GM18951 (cell line): ENCODE measurements around the gene MED16.

ENCODE experiments used
- POLR2A ChIP-seq: IDR thresholded peaks from 4 replicates; pipeline ENCODE4 v1.6.1; 2011; ENCODE audit warnings: mild to moderate bottlenecking; ENCODE audit not compliant: insufficient read length, insufficient read depth; ENCODE audit errors: extremely low read depth
- in situ Hi-C: fragments of 300-500 bp; cut with MboI; formaldehyde crosslinking; loops from one replicate; pipeline ENCODE4 v1.12.0; 2022; ENCODE audit warnings: low sequenced_read_pairs, mixed read lengths, inconsistent platforms; ENCODE audit not compliant: unreplicated experiment

Gene MED16

DNA sequence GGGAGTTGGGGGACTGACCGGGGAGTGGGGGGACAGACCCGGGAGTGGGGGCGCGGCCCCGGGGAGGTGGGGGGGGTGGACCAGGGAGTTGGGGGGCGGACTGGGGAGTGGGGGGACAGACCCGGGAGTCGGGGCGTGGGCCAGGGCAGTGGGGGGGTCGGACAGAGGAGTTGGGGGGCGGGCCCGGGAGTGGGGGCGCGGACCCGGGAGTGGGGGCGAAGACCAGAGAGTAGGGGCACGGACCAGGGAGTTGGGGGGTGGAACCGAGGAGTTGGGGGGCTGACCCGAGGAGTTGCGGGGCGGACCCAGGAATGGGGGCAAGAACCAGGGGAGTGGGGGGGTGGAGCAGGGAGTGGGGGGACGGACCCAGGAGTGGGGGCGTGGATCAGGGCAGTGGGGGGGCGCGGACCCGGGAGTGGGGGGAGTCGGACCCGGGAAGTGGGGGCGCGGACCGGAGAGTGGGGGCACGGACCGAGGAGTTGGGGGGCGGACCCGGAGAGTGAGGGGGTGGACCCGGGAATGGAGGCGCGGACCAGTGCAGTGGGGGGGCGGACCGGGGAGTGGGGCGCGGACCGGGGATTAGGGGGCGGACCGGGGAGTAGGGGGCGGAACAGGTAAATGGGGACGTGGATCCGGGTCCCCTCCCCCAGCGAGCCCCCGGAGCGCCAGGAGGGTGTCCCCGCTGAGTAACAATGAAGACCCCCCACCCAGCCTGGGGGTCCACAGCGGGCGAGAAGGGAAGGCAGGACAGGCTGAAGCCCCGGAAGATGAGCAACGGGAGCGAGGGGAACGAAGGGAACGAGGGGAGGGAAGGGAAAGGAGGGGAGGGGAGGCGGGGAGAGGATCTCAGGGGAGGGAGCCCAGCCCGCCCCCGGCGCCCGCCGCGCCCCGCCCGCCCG is 19.4 kb upstream of the MED16 start:
- no peak for TF ChIP-seq POLR2A
- in situ Hi-C loops = loop anchor here (10.0 kb wide), 1 partner anchor 48 kb away; no protein-coding TSS in a partner anchor

DNA sequence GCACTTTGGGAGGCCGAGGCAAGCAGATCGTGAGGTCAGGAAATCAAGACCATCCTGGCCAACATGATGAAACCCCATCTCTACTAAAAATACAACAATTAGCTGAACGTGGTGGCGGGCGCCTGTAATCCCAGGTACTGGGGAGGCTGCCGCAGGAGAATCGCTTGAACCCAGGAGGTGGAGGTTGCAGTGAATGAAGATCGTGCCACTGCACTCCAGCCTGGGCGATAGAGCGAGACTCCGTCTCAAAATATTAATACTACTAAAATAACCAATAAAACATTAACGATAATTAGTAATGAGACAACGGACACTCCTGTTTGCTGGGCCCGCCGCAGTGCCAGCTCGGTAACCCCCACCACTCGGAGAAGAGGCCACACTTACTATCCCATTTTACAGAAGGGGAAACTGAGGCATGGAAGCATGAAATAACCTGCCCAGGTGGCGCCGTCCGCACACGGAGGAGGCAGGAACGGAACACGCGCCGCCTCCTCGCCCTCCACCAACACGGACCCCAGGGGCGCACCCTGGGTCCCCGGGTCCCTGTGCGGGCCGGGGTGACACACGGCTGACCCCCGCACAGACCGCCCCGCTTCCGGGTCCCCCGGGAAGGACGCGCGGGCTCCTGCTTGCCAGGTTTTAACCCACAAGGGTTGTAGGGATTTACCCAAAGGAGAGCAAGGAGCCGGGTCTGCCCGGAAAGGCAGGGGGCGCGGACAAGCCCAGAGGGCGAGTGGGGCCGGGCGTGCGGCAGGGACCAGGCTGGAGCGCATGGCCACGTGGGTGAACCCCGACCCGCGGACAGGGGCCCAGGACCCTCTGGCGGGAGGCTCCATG is 18.4 kb upstream of the MED16 start:
- in situ Hi-C loops = loop anchor here (10.0 kb wide), 1 partner anchor 47 kb away; no protein-coding TSS in a partner anchor
- no peak for TF ChIP-seq POLR2A

DNA sequence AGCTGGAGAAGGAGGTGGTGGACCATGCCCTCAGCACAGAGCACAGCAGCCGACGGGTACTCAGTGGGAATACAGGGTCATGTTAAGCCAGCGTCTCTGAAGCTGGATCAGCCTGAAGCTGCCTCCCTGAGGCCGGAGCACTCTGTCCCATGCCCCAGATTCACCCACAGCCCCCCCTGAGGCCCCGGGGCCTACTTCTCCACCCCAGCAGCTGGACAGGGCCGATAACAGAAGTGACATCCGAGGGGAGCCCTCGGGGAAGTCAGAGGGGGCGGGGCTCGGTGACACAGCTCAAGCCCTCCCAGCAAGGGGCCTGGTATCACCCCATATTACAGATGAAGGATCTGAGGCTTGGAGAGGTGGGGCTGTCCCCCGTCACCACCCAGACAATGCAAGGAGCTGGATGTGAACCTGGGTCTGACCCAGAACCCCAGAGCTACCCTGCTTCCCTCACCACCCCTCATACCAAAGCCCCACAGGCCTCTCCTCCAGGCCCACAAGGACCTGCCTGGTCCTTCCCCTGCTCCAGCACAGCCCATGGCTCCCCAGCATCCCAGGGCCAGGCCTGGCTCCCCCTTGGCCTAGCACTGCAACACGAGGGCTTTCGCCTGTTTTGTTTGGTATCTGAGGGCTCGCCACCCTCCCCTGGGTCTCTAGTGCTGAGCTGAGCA is 14.3 kb upstream of the MED16 start:
- in situ Hi-C loops = no loop called here
- no peak for TF ChIP-seq POLR2A

DNA sequence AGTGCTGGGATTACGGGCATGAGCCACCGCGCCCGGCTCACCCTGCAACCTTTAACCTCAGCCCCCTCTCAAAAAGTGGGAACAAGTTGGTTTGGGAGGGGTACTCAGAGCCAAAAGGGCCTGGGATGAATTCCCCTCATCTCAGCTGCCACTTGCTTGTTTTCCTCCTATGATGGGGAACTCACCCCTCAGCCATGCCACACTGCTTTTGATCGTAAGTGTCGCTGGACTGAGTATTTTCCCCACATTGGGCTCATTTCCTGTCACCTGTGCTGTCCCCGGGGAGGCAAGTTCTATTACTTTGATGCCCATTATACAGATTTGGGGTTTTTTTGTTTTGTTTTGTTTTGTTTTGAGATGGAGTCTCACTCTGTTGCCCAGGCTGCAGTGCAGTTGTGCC is 13.5 kb upstream of the MED16 start:
- TF ChIP-seq POLR2A = no peak
- in situ Hi-C loops = no loop called here

DNA sequence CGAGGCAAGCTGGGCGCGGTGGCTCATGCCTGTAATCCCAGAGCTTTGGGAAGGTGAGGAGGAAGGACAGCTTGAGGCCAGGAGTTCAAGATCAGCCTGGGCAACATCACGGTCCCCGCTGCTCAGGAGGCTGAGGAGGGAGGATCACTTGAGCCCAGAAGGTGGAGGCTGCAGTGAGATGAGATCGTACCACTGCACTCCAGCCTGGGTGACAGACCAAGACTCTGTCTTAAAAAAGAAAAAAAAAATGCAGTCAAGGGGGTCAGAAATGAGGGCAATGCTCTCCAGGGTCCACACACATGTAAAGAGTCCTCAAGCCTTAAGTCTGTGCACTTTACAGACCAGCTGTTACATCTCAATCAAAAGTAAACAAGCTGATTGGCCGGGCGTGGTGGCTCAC is 11.6 kb upstream of the MED16 start:
- no peak for TF ChIP-seq POLR2A
- in situ Hi-C loops = no loop called here

DNA sequence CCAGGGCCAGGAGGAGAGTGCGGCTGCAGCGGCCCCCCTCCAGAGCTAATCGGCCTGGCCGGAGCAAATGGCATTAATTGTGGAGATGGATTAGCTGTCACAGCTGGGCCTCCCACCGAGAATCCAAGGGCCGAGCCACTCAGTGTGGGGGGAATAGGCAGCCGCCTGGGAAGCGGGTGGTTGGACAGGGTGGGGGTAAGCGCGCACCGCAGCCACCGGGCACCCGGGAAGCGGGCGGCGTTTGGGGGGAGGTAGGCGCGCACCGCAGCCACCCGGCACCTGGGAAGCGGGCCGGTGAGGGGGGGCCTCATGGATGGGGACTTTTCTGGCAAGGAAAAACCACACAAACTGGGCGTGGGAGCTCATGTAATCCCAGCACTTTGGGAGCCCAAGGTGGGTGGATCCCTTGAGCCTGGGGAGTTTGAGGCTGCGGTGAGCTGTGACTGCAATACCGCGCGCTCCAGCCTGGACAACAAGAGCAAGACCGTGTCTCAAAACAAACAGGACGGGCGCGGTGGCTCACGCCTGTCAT is 10.3 kb upstream of the MED16 start:
- in situ Hi-C loops = no loop called here
- TF ChIP-seq POLR2A = no peak

DNA sequence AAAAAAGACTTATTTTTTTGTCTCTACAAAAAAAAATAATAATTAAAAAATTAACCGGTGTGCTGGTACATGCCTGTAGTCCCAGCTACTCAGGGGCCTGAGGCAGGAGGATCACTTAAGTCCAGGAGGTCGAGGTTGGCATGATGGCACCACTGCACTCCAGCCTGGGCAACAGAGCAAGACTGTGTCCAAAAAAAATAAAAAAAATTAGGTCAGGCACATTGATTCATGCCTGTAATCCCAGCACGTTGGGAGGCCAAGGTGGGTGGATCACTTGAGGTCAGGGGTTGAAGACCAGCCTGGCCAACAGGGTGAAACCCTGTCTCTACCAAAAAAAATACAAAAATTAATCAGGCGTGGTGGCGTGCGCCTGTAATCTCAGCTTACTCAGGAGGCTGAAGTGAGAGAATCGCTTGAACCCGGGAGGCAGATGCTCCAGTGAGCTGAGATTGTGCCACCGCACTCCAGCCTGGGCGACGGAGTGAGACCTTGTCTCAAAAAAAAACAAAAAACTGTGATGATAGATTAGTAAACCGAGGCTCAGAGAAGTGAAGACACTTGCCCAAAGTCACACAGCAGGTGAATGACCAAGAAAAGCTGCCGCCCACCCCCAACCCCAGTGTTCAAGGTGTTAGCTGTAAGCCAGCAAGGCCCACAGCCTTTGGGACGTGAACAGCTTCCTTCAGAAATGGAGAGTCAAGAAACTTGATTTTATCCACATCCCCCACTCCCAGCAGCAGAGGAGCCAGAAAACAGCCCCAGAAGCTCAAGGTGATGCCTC is 9.6 kb upstream of the MED16 start:
- in situ Hi-C loops = no loop called here
- no peak for TF ChIP-seq POLR2A

DNA sequence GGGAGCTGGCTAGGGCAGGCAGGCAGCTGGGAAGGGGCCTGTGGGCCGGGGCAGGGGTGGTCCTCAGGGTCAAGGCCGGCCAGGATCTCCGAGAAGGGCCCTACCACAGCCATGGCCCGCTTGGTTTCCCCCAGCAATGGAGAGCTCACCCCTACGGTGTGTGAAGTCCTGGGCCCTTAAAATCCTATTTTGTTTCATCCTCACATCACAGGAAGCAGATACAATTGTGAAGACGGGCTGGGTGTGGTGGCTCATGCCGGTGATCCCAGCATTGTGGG is 9.0 kb upstream of the MED16 start:
- in situ Hi-C loops = no loop called here
- TF ChIP-seq POLR2A = no peak

DNA sequence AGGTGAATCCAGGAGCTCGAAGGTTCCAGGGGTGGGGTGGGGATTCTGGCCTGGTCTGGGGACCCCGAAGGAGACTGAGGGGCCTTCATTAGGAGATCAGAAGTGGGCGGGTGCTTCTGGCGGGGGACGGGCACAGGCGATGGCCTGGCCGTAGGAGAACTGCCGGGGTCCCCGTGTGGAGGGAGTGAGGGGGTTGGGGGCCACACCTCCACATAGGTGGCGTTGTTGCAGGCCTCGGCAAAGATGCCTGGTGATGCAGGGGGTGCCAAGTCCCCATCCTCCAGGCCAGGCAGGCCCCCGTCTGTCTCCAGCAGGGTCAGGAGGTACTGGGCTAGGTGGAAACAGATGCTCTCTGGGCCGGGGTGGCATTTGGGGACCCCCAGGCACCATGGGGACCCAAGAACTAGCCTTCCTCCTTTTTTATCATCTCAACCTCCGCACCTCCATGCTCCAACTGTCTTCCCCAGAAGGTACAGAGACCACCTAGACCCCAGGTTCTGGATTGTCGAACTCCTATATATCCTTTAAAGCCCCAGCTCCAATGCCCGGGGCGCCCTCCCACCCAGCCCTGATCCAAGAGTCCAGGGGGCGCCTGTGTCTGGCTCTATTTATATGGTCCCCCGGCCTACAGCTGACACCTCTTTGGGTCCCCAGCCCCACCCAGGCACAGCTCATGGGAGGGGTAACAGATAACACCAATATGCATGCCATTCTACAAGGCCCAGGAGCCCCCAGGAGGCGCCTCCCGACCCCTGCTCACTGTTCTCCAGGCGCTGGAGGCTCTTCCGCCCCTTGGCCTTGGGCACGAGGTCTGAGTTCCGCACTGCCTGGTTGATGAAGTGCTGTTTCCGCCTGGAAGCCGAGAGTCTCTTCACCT is 8.5 kb upstream of the MED16 start:
- in situ Hi-C loops = no loop called here
- TF ChIP-seq POLR2A = no peak

DNA sequence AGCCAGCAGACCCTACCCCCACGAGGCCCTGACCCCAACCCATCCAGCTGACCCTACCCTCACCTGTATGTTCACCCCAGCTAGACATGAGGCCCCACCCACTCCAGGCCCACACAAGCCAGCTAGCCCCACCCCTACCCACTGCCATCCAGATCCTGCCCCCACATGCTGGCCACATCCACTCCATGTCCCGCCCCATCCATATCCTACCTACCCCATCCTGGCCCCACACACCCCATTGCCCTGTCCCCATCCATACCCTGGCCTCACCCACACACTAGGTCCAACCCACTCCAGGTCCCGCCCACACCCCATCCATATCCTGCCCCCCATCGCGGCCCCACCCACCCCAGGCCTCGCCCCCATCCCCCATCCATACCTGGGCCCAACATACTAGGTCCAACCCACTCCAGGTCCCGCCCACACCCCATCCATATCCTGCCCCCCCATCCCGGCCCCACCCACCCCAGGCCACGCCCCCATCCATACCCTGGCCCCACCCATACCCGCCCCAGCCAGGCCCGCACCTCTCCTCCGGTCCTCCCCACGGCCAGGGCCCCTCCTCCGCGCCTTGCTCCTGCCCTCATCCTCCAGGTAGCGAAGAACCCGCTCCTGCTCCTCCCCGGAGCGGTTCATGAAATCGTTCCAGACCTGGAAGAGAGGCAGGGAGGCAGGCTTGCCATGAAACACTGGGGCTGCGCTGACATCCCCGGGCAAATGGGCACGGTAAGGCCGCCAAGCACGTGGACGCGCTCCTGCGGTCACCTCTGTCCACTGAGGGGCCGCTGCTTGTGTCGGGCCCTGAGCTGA is 7.5 kb upstream of the MED16 start:
- in situ Hi-C loops = no loop called here
- TF ChIP-seq POLR2A = no peak

DNA sequence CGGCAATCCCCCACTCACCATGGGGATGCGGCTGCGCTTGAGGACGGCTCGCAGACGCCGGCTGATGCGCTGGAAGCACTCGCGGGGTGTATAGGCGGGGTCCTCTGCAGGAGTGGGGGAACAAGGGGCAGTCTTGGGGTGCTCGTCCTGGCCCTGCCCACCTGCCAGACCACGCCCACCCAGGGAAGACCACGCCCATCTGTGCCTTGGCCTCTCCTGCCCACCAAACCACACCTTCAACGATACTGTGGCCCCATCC is 7.0 kb upstream of the MED16 start:
- in situ Hi-C loops = no loop called here
- TF ChIP-seq POLR2A = no peak
